GM12873 (cell line): Measurements from ENCODE around the gene LDLRAD4.

Experiments
- CTCF ChIP-seq: IDR thresholded peaks from 2 replicates; pipeline ENCODE4 v1.5.1; 2012; ENCODE audit warnings: low read depth, mild to moderate bottlenecking, moderate library complexity, low read length, control low read depth; ENCODE audit not compliant: insufficient read depth; ENCODE audit errors: missing control alignments

LDLRAD4 gene

GRCh38 chr18:13660510-13660909, 441.9 kb downstream of the LDLRAD4 start:
- TF ChIP-seq CTCF = no peak

- TF ChIP-seq CTCF = no peak
Measured at GRCh38 chr18:13661051-13661778, 442.7 kb downstream of the LDLRAD4 start.

- no peak for TF ChIP-seq CTCF
Measured at GRCh38 chr18:13661779-13662256, 443.3 kb downstream of the LDLRAD4 start.

GRCh38 chr18:13672657-13673056, 454.1 kb downstream of the LDLRAD4 start:
- TF ChIP-seq CTCF = no peak

- no peak for TF ChIP-seq CTCF
Measured at GRCh38 chr18:13676471-13676870, 457.9 kb downstream of the LDLRAD4 start.

GRCh38 chr18:13680612-13681011, 462.1 kb downstream of the LDLRAD4 start:
- TF ChIP-seq CTCF = peak; percentile 37

GRCh38 chr18:13681701-13682100, 463.1 kb downstream of the LDLRAD4 start:
- TF ChIP-seq CTCF = no peak
